Measurements from ENCODE around the gene MARCHF7.
"Not testable (repeated sequence)": the region's sequence is repeated elsewhere in the genome, so short reads cannot be mapped to it uniquely, and the experiment has no call there.

Gene MARCHF7

GRCh38 chr2:159716857-159717256, 4.6 kb downstream of the MARCHF7 start:
- no peak for DNase-seq

DNA sequence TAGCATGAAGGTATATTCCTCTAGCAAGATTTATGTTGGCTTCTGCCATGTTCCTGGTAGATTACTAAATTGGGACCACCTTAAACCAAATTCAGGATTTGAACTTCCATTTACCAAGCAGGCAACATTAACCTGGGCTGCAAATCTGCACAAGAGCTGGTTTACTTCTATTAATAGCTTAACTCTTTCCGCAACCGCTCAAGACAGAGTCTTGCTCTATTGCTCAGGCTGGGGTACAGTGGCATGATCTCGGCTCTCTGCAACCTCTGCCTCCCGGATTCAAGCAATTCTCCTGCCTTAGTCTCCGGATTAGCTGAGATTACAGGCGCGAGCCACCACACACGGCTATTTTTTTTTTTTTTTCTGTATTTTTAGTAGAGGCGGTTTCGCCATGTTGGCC, 8.4 kb downstream of the MARCHF7 start:
- no peak for DNase-seq

GRCh38 chr2:159722580-159722979, 10.3 kb downstream of the MARCHF7 start:
- no peak for DNase-seq

DNA sequence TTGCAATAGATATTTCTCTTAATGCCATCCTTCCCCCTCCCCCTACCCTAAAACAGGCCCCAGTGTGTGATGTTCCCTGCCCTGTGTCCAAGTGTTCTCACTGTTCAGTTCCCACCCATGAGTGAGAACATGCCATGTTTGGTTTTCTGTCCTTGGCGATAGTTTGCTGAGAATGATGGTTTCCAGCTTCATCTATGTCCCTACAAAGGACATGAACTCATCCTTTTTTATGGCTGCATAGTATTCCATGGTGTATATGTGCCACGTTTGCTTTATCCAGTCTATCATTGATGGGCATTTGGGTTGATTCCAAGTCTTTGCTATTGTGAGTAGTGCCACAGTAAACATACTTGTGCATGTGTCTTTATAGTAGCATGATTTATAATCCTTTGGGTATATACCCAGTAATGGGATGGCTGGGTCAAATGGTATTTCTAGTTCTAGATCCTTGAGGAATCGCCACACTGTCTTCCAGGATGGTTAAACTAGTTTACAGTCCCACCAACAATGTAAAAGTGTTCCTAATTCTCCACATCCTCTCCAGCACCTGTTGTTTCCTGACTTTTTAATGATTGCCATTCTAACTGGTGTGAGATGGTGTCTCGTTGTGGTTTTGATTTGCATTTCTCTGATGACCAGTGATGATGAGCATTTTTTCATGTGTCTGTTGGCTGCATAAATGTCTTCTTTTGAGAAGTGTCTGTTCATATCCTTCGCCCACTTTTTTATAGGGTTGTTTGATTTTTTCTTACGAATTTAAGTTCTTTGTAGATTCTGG, 12.7 kb downstream of the MARCHF7 start:
- not testable (repeated sequence) for DNase-seq

DNA sequence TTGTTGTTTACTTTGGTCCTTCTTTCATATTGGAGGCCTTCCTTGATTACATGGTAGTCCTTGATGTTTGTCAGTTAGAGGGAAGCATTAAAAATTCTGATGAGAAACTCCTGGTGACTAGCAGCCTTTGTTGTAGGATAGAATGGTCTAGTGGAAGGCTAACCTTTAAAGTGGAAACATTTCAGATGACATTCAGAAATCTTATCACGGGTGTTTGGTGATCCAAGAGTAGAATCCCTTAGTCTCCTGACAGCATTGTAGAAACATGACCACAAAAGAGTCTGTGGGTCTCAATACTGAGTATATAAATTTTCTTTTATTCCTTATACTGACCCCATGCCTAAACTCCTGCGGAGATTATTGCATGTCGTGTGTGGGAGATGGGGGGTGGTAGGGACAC, 13.4 kb downstream of the MARCHF7 start:
- DNase-seq = no peak

DNA sequence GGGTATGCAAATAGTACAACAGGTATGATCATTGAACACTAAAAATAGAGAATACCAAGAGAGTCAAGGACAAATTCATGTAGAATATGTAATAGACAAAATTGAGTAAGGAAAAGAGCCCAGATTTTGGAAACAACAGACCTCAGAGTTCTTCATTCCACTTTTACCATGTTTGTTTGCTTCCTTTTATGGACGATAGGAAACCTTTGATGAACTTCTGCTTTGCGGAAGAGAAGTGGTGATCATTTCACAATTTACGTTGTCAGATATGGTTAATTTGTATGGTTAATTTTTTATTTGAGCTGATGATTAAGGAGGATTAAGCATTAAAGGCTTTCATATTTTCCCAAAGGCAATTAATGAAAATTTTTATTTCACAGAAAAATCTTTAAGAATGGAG, 16.3 kb downstream of the MARCHF7 start:
- no peak for DNase-seq

DNA sequence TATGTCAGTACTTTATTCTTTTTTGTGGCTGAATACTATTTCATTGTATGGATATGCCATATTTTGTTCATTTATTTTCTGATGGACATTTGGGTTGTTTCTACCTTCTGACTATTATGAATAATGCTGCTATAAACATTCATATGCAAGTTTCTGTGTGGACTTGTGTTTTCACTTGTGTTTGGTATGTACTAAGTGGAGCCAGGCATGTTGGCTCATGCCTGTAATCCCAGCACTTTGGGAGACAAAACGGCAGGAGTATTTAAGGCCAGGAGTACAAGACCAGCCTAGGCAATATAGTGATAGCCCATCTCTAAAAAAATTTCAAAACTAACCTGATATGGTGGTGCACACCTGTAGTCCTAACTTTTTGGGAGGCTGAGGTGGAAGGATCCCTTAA, 23.3 kb downstream of the MARCHF7 start:
- no peak for DNase-seq

DNA sequence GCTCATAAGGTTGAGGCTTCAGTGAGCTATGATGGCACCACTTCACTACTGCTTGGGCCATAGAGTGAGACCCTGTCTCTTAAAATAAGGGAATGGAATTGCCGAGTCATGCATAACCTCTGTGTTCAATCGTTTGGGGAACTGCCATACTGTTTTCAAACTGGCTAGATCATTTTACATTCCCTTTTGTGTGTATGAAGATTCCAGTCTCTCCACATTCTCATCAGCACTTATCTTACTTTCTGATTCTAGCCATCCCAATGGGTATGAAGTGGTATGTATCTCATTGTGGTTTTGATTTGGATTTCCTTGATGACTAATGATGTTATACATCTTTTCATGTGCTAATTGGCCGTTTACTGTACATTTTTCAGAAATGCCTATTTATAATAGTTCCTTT, 23.7 kb downstream of the MARCHF7 start:
- no peak for DNase-seq

DNA sequence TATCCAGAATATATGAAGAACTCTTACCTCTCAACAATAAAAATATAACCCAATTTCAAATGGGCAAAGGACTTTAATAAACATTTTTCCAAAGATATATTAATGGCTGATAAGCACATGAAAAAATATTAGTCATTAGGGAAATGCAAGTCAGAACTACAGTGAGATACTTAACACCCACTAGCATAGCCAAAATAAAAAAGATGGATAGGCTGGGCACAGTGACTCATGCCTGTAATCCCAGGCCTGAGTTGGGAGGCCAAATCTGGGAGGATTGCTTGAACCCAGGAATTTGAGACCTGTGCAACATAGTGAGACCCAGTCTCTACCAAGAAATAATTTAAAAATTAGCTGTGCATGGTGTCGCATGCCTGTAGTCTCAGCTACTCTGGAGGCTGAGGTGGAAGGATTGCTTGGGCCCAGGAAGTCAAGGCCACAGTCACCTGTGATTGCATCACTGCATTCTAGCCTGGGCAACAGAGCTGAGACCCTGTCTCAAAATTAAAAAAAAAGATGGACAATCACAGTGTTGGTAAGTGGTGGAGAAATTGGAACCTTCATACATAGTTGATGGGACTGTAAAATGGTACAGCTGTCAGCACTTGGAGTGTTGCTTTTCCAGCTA, 25.1 kb downstream of the MARCHF7 start:
- DNase-seq = no peak

DNA sequence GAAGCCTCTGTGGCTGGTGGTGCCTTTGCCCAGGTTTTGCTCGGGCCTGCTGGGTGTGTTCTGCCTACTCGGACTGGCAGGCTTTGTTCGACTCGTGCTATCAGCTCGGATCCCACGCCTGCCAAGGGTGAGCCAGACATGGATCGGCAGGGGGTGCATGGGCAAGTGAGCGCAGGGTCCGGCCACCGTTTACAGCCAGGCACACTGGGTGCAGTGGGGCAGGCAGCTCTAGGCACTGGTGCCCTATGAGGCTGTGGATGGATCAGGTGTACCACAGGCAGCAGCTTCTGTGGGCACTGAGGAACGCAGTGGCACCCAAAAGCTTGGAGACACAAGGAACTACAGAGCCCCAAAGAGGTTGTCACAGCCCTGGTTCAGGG, 25.6 kb downstream of the MARCHF7 start:
- DNase-seq = no peak

- no peak for DNase-seq
Observed at GRCh38 chr2:159738509-159739390, 26.4 kb downstream of the MARCHF7 start.

GRCh38 chr2:159742846-159743245, 30.5 kb downstream of the MARCHF7 start:
- DNase-seq = no peak

DNA sequence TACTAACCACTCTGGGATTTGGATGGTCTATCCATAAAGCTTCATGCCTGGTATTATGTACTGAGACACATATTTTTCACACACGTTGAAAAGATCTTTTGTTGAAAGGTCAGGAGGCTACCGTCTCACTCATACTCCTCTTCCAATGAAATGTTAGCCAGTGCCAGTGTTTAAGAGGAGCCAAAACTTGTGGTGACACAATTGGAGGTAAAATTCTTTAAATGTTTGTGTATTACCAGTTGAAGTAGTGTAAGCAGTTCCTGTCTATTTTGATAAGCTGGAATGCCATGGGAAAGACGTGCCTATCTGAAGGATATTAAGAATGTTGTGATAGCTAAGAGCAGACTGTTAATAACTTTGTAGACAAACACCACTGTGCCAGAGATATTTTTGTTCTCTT, 32.1 kb downstream of the MARCHF7 start:
- DNase-seq = no peak

- not testable (repeated sequence) for DNase-seq
Observed at GRCh38 chr2:159745237-159745636, 32.9 kb downstream of the MARCHF7 start.

- DNase-seq = no peak
Observed at GRCh38 chr2:159748089-159748488, 35.8 kb downstream of the MARCHF7 start.

GRCh38 chr2:159750873-159751272, 38.6 kb downstream of the MARCHF7 start:
- DNase-seq = no peak

DNA sequence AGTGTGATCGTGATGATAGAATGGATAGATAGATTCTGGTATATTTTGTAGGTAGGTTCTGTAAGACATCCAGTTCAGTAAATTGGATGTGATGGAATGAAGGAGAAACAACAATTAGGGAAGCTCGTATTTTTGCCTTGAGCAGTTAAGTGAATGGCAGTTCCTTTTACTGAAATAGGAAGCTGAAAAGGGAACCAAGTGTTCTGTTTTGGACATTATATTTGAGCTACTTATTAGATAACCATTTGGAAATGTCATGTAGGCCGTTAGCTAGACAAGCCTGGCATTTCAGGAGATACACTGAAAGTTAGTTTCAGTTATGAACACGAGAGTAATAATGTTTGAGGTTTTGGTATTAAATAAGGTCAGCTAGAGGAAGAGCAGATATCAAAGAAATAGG, 41.5 kb downstream of the MARCHF7 start:
- DNase-seq = no peak

DNA sequence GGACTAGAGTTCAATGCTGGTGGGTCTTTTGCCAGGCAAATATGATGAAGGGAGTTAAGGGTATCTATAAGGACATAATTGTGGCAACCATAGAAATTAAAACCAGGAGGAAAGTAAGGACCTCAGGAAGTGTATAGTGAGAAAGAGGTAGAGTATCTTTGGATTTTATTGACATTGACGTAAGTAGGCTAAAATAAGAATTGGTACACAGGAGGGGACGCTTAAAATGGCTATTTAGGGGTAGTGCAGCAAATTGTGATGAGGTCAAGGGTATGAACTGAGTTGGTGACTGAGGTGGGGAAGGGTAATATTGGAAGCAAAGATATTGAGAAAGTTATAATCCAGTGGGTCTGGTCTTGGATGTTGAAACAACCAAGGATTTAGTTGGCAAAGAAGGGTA, 42.7 kb downstream of the MARCHF7 start:
- DNase-seq = no peak

DNA sequence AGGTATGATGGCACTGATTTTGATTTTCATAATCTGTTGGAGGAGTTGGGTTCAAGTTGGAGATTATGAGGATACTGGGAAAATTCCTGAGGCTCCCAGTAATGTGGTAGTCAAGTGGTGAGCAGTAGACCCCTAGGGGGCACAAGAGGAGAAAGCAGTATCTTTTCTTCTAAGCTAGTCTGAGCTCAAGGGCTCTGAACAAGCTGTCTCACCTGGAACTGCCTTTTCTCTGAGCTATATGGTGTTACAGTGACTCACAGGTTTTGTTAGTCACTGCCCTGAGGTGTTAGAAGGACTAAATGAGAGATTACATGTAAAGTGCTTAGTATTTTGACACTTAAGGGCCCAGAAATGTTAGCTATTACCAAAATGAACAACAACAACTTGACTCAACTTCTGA, 43.5 kb downstream of the MARCHF7 start:
- DNase-seq = no peak

GRCh38 chr2:159758239-159758638, 45.9 kb downstream of the MARCHF7 start:
- no peak for DNase-seq

DNA sequence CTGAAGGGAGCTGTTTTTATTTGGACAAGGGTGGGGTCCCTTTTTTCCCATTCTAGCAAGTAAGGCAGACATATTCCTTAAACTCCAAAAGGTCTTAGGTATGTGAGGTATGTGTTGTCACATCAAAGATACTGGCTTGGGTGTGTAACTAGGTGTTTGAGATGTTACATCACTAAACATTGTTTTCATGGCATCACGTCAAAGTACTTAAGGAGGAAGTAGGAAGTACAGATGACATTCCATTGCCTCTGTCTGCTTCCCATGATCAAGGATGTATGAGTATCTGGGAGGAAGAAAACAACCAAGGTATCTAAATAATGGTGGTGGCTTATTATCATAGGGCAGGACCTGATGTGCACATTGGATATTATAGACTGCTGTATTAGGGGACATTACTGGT, 46.4 kb downstream of the MARCHF7 start:
- DNase-seq = no peak

GRCh38 chr2:159759577-159759976, 47.3 kb downstream of the MARCHF7 start:
- DNase-seq = no peak

DNA sequence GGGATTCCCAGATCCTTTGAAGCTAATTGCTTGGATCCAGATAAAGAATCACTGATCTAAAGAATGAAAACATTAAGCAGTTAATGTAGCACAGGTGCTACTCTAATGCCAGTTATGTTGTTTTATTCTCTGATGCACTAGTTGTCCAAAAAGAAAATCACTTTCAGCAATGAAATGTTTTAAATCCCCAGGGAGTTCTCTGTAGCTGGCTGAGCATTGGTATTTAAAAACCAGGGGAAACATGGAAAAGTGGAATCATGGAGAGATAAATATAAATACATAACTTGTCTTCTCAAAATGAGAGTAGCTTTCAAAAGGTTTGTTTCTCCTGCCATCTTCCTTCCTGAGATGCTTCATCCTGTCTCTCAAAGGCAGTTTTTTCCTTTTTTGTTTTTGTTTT, 48.0 kb downstream of the MARCHF7 start:
- DNase-seq = no peak

GRCh38 chr2:159762075-159762474, 49.8 kb downstream of the MARCHF7 start:
- DNase-seq = no peak
